ENCODE data around the gene GABRB2.
"Not testable (repeated sequence)": the region's sequence is repeated elsewhere in the genome, so short reads cannot be mapped to it uniquely, and the experiment has no call there.

The GABRB2 gene

DNA sequence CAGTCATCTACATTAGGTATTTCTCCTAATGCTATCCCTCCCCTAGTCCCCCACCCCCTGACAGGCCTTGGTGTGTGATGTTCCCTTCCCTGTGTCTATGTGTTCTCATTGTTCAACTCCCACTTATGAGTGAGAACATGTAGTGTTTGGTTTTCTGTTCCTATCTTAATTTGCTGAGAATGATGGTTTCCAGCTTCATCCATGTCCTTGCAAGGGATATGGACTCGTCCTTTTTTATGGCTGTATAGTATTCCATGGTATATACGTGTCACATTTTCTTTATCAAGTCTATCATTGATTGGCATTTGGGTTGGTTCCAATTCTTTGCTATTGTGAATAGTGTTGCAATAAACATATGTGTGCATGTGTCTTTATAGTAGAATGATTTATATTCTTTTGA, 249.1 kb downstream of the GABRB2 start:
- DNase-seq (ENCODE audit: low read depth): not testable (repeated sequence)

DNA sequence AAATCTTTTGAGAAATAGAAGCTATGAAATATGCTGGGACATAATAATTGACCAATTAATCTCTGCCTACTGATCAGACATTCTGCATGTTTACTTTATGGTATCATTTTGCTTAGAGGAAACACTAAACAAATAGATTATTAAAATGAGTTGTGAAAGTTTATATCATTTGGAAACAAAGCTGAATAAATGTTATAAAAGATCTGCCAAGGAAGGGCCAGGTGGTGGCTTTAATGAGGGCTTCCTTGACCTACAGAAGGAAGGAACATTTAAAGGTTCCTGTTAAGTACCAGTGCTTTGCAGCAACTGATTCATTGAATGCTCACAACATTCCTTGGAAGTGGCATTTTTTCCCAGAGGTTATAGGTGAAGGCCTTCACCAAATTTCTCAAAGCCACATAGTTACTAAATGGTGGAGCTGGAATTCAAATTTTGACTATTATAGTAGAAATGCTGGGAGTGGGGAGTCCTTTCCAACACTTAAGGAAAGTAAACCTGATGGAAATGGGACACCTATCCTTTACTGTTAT, 250.7 kb downstream of the GABRB2 start:
- DNase-seq (ENCODE audit: low read depth): no peak

DNA sequence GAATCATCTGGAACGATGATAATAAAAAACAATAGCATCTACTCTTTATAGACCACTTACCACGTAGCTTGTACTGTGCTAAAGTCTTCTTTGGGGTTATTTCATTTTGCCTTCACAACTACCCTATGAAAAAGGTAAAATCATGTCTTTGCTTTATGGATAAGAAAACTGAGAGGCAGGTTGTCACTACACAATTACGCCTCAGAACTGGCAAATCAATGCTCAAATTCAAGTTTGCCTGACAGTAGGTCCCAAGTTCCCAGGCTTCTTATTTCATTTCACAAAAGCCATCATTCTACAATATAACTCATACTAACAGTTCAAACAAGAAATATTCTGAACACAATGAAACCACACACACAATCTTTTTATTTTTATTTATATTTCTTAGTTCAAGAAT, 258.5 kb downstream of the GABRB2 start:
- no peak for DNase-seq (ENCODE audit: low read depth)

DNA sequence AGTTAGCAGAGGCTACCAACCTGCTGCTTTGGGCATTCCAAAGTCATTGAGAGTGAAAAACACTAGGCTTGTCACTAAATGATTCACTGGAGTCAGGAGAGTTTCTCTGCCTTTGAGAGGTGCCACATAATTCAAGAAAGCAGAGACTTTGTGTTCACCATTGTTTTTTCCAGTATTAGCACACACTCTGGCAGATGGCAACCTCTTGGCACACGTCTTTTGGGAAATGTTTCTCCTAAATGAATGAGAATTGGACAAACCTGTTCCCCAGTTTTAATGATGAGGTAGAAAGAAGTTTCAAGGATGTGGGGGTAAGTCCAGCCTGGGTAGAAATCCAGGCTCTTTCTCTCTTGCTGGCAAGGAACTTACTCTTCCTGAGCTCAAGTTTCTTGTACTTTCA, 259.1 kb downstream of the GABRB2 start:
- DNase-seq (ENCODE audit: low read depth): no peak

DNA sequence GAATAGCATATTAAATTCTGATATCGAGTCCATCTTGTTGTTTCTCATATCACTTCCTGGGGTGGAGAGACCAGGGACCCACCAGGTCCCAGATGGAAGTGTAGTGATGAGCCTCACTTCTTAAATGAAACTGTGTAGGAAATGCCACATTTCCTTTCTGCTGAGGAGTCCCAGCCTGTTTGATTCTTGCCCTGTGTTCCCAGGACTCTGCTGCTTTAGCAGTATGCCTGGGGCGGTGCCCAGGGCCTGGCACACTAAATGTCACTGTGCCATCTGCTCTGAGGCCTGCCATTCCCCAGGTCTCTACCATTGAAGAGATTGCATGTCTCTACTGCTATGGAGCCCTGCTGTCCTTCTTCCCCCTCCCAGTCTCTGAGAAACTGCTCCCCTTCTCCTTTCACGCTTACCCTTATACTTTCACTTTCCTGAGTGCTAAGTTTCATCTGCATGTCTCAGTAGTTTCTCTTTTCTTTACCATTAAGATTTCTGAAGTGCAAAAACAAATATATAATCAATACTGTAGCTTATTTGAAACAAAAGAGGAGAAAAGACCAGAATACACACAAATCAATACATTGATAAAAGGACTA, 260.4 kb downstream of the GABRB2 start:
- DNase-seq (ENCODE audit: low read depth): no peak

DNA sequence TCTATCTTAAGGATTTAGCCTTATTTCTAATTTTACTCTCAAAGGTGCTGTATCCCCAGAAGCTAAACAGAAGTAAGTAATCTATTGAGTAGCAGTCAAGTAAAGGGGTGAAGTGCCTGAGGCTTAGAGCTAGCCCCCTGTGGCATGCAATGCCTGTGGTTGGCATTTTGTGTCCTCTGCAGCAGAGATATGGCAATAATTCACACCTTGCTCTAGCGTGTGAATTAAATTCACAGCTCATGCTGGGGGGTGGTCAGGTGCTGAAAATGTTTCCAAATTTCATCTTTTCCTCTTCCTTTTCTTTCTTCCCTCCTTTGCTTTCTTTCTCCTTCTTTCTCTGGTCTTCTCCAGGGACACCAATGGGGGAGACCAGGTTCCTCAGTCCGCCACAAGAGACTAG, 262.1 kb downstream of the GABRB2 start:
- no peak for DNase-seq (ENCODE audit: low read depth)

DNA sequence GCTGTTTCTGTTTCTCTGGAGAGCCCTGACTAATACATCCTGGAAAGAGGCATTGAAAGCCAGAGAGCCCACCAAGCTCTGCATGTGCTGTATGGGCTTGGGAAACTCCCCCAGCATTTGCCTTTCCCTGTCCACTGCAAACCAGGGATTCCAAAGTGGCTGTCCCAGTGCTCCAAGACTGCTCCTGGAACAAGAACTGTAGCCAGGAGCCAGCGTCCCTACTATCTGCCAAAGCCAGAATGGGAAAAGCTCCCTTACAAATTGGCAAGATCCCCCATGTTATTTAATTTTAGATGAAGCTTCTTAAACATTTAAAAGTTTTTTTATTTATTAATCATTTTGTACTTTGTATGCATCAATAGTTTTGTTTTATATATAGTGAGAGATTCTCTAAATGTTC, 263.2 kb downstream of the GABRB2 start:
- no peak for DNase-seq (ENCODE audit: low read depth)

DNA sequence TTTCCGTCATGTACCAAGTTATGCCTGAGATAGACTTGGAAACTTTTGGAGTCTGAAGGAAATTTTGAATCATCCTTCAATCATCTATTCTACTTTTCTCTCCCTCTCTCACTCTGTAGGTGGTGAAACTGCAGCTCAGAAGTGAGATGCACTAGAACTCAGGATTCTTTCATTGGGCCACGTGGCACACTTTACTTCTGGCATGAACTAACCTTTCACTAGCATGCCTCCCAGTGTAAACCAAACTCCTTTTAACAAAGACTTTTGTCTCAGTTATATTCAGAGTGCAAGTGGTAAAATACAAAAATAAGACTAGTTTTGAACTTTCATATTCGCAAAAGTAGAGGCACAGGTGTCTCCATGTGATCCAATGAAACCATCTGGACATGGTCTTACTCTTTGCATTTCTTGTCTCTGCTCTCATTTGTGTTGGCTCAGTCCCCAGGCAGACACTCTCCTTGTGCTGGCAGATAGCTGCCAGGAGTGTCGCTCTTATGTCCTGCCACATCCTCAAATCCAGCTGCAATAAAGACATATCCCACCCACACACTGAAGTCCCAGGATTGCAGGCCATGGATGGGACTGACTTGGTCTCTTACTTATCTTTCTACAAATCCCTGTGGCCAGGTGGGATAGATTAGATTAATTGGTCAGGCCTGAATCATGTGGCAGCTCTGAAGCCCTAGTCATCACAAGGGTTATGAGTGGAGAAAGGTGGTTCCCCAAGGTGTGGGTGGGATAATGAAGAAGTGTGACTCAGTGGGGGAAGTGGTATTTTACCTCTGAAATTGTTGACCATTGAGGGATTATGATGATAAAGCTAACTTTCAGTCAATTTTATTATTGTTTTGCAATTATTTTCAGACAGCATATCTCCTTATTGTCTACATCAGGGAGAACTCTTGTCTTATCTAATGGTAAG, 267.5 kb downstream of the GABRB2 start:
- DNase-seq (ENCODE audit: low read depth): no peak

DNA sequence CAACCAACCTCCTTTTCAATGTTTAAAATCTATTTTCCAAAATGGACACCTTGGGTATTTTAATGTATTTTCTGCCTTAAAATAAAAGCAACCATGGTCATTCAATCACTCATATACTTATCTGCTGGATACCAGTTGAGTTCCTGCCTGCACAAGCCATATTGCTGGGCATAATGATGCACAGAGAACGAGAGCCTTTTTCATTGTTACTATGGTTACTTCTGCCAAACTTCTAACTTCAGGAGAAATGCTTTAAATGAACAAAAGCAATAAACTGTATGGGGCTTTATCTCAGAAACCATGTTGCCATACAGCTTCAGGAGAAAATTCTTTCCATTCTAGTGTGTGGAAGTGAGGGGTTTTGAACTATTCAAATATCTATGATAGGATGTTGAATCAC, 269.5 kb downstream of the GABRB2 start:
- DNase-seq (ENCODE audit: low read depth): no peak

DNA sequence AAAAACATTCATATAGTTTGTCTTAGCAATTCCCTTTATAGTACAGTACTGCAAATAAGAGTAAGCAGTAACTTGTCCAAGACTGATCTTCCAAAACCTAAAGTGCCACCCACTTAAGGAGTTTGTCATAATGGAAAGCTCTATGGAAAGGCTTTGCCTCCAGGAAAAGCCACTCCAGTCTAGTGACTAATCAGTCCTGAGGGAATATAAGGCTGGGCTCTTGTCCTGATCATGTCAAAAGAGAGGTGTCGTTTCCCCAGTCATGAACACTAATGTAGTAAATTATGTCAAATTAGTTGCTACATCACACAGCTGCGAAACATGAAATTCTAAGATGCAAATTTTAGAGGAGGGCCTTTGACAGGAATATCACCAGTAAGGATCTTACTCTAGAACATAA, 271.6 kb downstream of the GABRB2 start:
- no peak for DNase-seq (ENCODE audit: low read depth)

DNA sequence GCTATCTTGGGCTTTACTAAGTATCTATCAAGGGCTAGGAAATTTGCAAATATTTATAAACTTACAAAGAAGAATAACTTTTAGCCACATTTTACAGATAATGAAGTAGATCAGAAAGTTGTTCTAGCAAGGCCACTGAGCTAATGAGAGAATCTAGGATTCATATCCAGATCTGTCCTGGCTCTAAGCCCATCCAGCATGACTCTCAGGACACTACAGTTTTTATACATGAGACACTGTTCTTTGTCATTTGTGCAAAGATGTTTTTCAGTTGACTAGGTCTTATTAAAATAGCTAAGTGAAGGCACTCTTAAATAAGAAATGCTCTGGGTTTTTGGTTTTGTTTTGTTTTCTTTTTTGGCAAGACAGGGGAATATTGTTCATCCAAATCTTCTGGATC, 273.1 kb downstream of the GABRB2 start:
- no peak for DNase-seq (ENCODE audit: low read depth)

DNA sequence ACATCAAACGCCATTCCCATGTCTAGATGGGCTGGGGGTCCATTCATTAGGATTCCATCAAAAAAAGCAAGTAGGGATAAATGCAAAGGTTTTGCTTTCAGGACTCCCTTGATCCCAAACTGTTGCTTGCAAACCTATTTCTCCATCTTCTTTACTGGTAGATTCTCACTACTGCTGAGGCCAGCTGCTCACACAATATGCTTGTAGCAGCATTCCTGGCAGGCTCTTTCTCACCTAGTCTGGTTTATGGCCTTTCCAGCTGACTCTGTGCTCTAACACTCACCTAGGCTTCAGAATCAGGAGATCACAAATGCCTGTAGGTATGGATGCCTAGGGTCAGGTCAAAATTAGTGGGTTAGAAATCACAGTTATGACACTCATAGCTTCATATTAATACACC, 274.7 kb downstream of the GABRB2 start:
- no peak for DNase-seq (ENCODE audit: low read depth)

DNA sequence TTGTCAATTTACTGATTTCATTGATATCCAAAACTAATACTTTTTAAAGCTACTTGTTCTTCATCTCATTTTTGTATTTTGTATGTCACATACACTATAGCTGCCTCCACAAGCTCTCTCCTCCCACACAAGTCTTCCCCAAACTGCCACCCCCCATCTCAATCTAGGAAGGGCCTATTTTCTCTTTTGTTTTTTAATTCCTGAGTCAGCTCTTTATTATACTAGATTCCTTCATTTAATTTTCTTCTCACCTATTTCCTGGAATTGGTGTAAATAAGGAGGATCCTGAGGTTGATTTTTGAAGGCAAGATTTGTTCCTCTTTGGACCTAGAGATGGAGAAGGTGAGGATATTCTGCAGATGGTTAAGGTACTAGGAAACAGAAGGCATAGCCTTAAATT, 277.4 kb downstream of the GABRB2 start:
- no peak for DNase-seq (ENCODE audit: low read depth)

DNA sequence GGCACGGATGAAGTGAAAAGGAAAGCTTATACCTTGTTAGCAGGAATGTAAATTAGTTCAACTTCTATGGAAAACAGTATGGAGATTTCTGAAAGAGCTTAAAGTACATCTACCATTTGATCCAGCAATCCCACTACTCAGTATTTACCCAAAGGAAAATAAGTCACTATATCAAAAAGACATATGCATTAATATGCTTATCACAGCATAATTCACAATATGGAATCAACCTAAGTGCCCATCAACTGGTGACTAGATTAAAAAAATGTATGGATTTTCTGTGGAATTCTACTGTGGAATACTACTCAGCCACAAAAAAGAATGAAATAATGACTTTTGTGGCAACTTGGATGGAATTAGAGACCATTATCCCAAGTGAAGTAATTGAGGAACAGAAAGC, 279.6 kb downstream of the GABRB2 start:
- DNase-seq (ENCODE audit: low read depth): no peak

DNA sequence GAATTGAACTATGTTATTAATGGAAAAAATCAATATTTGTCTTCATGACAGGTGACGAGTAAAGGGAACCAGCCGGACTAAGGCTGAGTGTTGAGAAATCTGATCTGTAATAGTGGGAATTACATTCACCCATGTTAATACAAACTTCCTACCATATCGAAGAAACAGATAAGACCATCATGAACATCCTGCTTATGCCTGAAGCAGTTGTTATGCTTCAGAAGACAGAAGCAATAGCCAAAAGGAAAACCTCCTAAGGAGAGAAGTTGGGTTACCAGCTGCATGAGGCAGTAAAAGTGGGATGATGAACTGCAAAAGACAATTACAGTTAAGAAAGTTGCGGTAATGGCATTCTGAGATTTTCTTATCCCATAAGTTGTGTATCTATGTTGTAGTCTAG, 281.5 kb downstream of the GABRB2 start:
- DNase-seq (ENCODE audit: low read depth): no peak

DNA sequence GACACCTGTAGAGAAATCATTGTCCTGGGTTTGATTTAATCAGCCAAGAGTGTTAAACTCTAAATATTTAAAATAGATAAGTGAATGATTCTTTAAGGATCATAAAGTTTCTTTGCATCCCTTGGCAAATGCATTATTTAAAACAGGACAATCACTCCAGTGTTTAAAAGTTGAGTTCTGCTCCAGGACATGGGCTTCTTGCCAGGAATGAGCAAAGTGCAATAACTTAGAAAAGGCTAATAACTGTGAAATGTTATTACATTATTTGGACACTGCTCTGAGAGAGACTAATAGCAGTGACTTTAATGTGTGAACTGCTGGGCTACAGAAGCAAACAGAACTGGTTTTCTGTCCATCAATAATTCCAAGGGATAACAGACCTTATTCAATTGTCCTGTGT, 283.3 kb downstream of the GABRB2 start:
- no peak for DNase-seq (ENCODE audit: low read depth)

DNA sequence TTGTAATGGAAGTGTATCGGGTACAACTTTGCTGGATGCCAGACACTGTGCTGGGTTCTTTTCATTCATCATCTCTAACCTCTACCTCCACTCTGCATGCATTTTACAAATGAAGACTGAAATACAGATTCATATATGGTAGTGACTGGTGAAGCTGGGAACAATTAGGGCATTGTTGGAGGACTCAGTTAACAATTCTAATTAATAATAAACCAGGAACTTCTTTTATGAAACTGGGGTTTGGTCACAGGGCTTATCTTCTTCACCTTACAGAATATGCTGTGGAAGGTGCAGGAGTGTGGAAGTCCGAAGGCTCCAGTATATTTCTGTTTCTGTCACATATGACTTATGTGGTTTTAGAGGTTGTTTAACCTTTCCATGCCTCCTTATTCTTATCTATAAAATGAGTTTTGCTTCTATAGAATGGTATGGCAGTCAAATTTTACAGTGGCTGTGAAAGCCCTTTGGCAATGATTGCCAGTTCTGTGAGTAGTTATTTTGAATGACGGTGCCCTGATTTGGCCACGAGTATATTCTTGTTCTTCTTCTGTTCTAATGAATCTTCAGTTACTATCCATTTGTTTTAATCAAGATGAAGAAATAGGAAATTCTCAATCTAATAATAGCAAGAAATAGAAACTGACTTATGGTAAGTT, 284.7 kb downstream of the GABRB2 start:
- no peak for DNase-seq (ENCODE audit: low read depth)

DNA sequence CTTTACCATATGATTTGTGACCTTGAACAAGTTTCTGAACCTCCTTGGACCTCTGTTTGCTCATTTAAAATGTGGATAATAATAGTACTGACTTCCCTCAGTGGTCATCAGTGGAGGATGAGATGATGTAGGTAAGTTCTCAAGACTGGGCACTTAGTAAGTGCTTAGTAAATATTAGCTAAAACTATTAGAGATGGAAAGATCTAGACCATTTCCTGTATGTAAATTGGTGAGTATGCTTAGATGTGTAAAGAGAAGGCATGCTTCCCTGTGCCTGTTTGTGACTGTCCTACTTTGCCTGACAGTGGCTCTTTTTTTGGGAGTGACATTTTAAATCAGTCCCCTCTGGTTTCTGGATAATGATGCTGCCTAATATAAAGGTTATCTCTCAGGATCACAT, 288.1 kb downstream of the GABRB2 start:
- no peak for DNase-seq (ENCODE audit: low read depth)

DNA sequence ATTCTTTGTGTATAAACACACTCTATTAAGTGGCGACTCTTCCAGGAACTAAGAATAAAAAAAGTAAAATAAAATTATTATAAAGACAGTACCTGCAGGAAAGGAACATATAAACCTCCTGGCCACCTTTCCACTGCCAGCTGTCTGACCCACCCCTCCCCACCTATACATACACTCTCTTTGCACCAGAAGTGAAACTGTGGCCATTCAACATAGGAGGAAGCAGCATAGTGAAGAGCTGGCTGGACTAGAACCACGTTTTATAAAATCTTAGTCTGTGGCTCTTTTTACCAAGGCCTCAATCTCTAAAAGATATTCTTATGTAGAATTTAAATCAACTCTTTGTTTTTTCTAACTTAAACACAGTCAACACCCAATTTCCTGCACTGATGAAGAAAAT, 289.6 kb downstream of the GABRB2 start:
- DNase-seq (ENCODE audit: low read depth): no peak

DNA sequence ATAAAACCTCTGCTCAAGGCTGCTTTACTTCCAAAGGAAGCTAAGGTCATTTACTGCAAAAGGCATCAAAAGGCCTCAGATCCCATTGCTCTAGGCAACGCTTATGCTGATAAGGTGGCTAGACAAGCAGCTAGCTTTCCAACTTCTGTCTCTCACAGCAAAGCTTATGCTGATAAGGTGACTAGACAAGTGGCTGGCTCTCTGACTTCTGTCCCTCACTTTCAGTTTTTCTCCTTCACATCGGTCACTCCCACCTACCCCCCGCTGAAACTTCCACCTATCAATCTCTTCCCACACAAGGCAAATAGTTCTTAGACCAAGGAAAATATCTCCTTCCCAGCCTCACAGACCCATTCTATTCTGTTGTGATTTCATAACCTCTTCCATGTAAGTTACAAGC, 293.6 kb downstream of the GABRB2 start:
- DNase-seq (ENCODE audit: low read depth): not testable (repeated sequence)

DNA sequence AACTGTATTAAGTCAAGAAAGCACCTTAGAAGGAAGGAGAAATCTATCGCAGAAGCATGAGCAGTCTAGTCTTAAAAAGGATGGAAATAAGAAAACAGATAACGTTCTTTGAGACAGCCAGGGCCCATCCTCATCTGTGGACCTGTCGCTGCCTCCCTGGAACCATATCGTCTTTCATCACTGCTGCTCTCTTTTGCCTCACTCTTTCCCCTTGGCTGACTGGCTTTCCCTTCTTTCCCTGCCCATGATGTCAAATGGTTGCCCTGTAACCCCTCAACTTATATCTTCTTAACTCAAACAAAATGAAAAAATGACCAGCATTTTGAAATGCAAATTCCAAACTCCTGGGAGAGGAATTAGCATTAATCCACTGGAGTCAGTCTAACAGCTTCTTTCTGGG, 299.8 kb downstream of the GABRB2 start:
- DNase-seq (ENCODE audit: low read depth): no peak

DNA sequence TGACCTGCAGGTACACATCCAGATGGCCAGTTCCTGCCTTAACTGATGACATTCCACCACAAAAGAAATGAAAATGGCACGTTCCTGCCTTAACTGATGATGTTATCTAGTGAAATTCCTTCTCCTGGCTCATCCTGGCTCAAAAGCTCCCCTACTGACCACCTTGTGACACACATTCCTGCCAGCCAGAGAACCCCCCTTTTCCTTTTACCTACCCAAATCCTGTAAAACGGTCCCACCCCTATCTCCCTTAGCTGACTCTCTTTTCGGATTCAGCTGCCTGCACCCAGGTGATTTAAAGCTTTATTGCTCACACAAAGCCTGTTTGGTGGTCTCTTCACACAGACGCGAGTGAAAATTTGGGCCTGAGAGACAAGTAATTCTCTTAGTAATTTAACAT, 300.7 kb downstream of the GABRB2 start:
- DNase-seq (ENCODE audit: low read depth): not testable (repeated sequence)
